Smooth muscle cell (in vitro differentiated cells): ENCODE data around the gene RASD1. TPM values are rescaled to one million over a fixed set of nuclear protein-coding genes. Genes with fewer than 3 reads are reported as not detected.

Source experiments
- DNase-seq: peaks from one replicate; lab custom pipeline; 2025; ENCODE audit not compliant: unreplicated experiment; lab: John Stamatoyannopoulos, UW
- H2AFZ ChIP-seq: fragments of 200-600 bp; sonication (generic); 2 replicates; pipeline ENCODE4 v1.6.0; 2016; ENCODE audit warnings: antibody characterized with exemption, low read depth, mild to moderate bottlenecking
- H3F3A ChIP-seq: fragments of 200-600 bp; sonication (generic); 2 replicates; pipeline ENCODE4 v1.6.0; 2017; ENCODE audit warnings: antibody characterized with exemption, low read depth
- H3K27ac ChIP-seq: fragments of 200-600 bp; sonication (generic); 2 replicates; pipeline ENCODE4 v1.5.1; 2016; ENCODE audit warnings: low read depth, mild to moderate bottlenecking
- H3K27me3 ChIP-seq: fragments of 200-600 bp; sonication (generic); 2 replicates; pipeline ENCODE4 v1.6.1; 2016; ENCODE audit warnings: low read depth, mild to moderate bottlenecking
- H3K36me3 ChIP-seq: fragments of 200-600 bp; sonication (generic); 2 replicates; pipeline ENCODE4 v1.5.1; 2016; ENCODE audit warnings: low read depth
- H3K4me1 ChIP-seq: fragments of 200-600 bp; sonication (generic); 2 replicates; pipeline ENCODE4 v1.5.1; 2016; ENCODE audit warnings: low read depth
- H3K4me2 ChIP-seq: fragments of 200-600 bp; sonication (generic); 2 replicates; pipeline ENCODE4 v1.6.0; 2016; ENCODE audit warnings: mild to moderate bottlenecking
- H3K4me3 ChIP-seq: fragments of 200-600 bp; sonication (generic); 2 replicates; pipeline ENCODE4 v1.5.1; 2016; ENCODE audit warnings: mild to moderate bottlenecking
- H3K79me2 ChIP-seq: fragments of 200-600 bp; sonication (generic); 2 replicates; pipeline ENCODE4 v1.6.0; 2016; ENCODE audit warnings: low read depth, mild to moderate bottlenecking
- H3K9ac ChIP-seq: fragments of 200-600 bp; sonication (generic); 2 replicates; pipeline ENCODE4 v1.6.0; 2016; ENCODE audit warnings: low read depth
- H3K9me3 ChIP-seq: fragments of 200-600 bp; sonication (generic); replicated peaks from 2 replicates; pipeline ENCODE4 v1.5.1; 2016; ENCODE audit warnings: low read depth
- H4K20me1 ChIP-seq: fragments of 200-600 bp; sonication (generic); 2 replicates; pipeline ENCODE4 v1.6.0; 2016; ENCODE audit warnings: low read depth
- CTCF ChIP-seq: fragments of 200-600 bp; sonication (generic); IDR thresholded peaks from 2 replicates; pipeline ENCODE4 v1.5.1; 2017; ENCODE audit warnings: borderline replicate concordance, mild to moderate bottlenecking, antibody characterized with exemption; ENCODE audit not compliant: insufficient read depth, poor library complexity, severe bottlenecking
- WGBS: methylation state at CpG from one replicate; pipeline ENCODE4 v1.1.7; 2016; ENCODE audit warnings: low lambda C conversion rate; 5-methylcytosine and 5-hydroxymethylcytosine counted together
- polyA plus RNA-seq: library from polyadenylated mRNA; unstranded; fragments of >200 nt; fragmentation: Nextera tagmentation; extraction: Ambion mirVana; gene quantifications from 2 replicates; pipeline ENCODE4 v1.2.1, GENCODE V29; 2016
- small RNA-seq: library from RNA; depleted of rRNA; stranded (forward); fragments of <200 nt; gene quantifications from one replicate; pipeline ENCODE3, GENCODE V24; 2014
- total RNA-seq: library from RNA; depleted of rRNA; stranded (reverse); fragments of >200 nt; gene quantifications from 2 replicates; pipeline ENCODE4 v1.2.3, GENCODE V29; 2014

Gene RASD1
- total and polyA plus RNA-seq, 2 experiments from 2014 or later = 5.0 to 5.7 TPM

- H3K4me2 ChIP-seq = peak overlapping the region; percentile 55
- WGBS = 41% methylated on average over 12 of the region's 12 CpGs
- no peak for DNase-seq
These were observed 50.1 kb downstream of the RASD1 start for GRCh38 chr17:17445925-17446665.

DNA sequence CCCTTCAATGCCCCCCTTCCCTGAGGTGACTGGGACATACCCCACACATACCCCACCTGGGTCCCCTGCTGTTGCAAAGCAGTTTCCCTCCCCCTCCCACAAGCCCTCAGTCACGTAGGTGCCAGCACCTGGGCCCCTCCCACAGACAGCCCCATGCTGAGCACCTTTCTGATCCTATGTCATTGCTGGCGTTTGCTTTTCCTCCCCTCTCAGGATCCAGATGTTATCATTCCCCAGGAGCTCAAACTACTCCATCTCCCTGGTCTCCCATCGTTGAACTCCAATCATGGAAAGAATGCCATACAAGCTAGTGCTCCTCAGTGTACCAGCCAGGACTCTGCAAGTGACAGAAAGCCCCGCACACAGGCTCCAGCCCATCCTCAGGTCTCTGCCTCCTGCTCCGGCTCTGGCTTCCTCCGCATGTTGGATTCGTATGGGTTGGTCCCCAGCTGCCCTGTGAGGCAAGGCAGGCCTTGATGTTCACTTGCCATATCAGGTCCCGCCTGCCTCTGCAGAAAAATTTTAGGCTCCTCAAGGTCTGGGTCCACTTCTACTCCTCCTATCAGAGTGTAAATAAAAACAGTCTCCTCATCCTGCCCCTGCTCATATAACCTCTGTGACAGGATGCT, 50.8 kb downstream of the RASD1 start:
- Histone ChIP-seq H3K9me3 (no peaks in the 10 kb centered on the region), H3K36me3 (no peaks in the 10 kb centered on the region), H3F3A (no peaks in the 10 kb centered on the region), H3K27ac (peak overlapping the region; percentile 56), H2AFZ (no peak overlapping the region), H3K4me3 (no peak overlapping the region), H3K27me3 (no peaks in the 10 kb centered on the region), H3K9ac (peak overlapping the region; percentile 43), H3K4me2 (peak overlapping the region; percentile 55), H3K79me2 (no peaks in the 10 kb centered on the region), H3K4me1 (peaks cover 7% of the 10 kb centered on the region), H4K20me1 (no peaks in the 10 kb centered on the region)
- no peak for TF ChIP-seq CTCF
- no peak for DNase-seq
- 77% methylated on average over 8 of the region's 8 CpGs for WGBS

More at GRCh38 chr17:17445925-17446665, 50.1 kb downstream of the RASD1 start:
- no peak overlapping the region for H3K4me3 ChIP-seq
- no peak overlapping the region for H2AFZ ChIP-seq
- no peaks in the 10 kb centered on the region for H4K20me1 ChIP-seq
- H3F3A ChIP-seq = no peaks in the 10 kb centered on the region
- H3K4me1 ChIP-seq = peaks cover 6% of the 10 kb centered on the region
- peak overlapping the region; percentile 59 for H3K27ac ChIP-seq
- H3K9me3 ChIP-seq = no peaks in the 10 kb centered on the region
- no peaks in the 10 kb centered on the region for H3K36me3 ChIP-seq
- no peaks in the 10 kb centered on the region for H3K27me3 ChIP-seq
- peak overlapping the region; percentile 43 for H3K9ac ChIP-seq
- no peaks in the 10 kb centered on the region for H3K79me2 ChIP-seq
- no peak for TF ChIP-seq CTCF

Small RNA genes within 50 kb of the gene (small RNA-seq; reads per million reads assigned to genes)
- gene RF00019 = not detected

Other genes starting within 250 kb of the RASD1 start
- gene COPS3, start 215.1 kb downstream of the RASD1 start, total RNA-seq = 77.0 and 107 TPM in 2 replicates
- 68.3 and 76.4 TPM in 2 replicates for gene COPS3, start 215.1 kb downstream of the RASD1 start, polyA plus RNA-seq
- 2.5 and 4.5 TPM in 2 replicates for gene NT5M, start 193.0 kb downstream of the RASD1 start, total RNA-seq
- 6.1 and 7.5 TPM in 2 replicates for gene NT5M, start 193.0 kb downstream of the RASD1 start, polyA plus RNA-seq
- gene MED9, start 19.4 kb downstream of the RASD1 start, total RNA-seq = 13.6 and 15.4 TPM in 2 replicates
- gene MED9, start 19.4 kb downstream of the RASD1 start, polyA plus RNA-seq = 8.4 and 9.6 TPM in 2 replicates
- 39.0 and 43.8 TPM in 2 replicates for gene PEMT, start 95.3 kb upstream of the RASD1 start, total RNA-seq
- 69.4 and 69.9 TPM in 2 replicates for gene PEMT, start 95.3 kb upstream of the RASD1 start, polyA plus RNA-seq
- gene RAI1, start 185.1 kb upstream of the RASD1 start, total RNA-seq = 11.1 and 12.2 TPM in 2 replicates
- 17.6 and 19.2 TPM in 2 replicates for gene RAI1, start 185.1 kb upstream of the RASD1 start, polyA plus RNA-seq